ENCODE data around the gene C1QC. TPM values are rescaled to one million over a fixed set of nuclear protein-coding genes. Genes with fewer than 3 reads are reported as not detected.

The C1QC gene
- total RNA-seq, 1 experiment from 2014 or later: not detected

DNA sequence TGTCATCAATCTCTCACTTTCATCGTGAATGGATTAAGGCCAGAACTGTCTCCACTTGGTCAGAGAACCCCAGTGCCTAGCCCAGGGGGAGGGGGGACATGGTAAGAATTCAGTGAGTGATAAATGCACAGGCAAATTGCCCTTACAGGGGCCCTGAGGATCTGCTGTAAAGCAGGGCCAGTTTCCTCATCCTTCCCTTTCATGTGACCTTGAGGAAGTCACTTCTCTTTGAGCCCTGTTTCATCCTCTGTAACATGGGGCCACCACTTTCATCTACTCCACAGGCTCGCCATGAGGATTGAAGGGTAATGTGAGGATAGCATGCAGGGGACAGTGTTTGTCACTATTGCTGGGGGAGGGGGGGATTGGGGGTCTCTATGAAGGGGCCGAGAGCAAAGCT, 35.1 kb upstream of the C1QC start:
- Histone ChIP-seq H3K36me3 (ENCODE audit: insufficient read depth, low read length, poor library complexity, severe bottlenecking) (no peaks in the 10 kb centered on the region), H3K9me3 (ENCODE audit: low read depth, low read length, poor library complexity, severe bottlenecking) (no peaks in the 10 kb centered on the region), H3K27me3 (replicated peaks; ENCODE audit: insufficient read depth, low read depth, low read length, poor library complexity) (peaks cover 94% of the 10 kb centered on the region), H3K4me3 (ENCODE audit: low read depth, low read length, poor library complexity, severe bottlenecking) (no peak overlapping the region), H3K4me1 (ENCODE audit: insufficient read depth, low read length, poor library complexity, severe bottlenecking) (no peaks in the 10 kb centered on the region), H3K27ac (ENCODE audit: low read depth, low read length, poor library complexity, severe bottlenecking) (no peak overlapping the region)
- TF ChIP-seq, protein P1, sequence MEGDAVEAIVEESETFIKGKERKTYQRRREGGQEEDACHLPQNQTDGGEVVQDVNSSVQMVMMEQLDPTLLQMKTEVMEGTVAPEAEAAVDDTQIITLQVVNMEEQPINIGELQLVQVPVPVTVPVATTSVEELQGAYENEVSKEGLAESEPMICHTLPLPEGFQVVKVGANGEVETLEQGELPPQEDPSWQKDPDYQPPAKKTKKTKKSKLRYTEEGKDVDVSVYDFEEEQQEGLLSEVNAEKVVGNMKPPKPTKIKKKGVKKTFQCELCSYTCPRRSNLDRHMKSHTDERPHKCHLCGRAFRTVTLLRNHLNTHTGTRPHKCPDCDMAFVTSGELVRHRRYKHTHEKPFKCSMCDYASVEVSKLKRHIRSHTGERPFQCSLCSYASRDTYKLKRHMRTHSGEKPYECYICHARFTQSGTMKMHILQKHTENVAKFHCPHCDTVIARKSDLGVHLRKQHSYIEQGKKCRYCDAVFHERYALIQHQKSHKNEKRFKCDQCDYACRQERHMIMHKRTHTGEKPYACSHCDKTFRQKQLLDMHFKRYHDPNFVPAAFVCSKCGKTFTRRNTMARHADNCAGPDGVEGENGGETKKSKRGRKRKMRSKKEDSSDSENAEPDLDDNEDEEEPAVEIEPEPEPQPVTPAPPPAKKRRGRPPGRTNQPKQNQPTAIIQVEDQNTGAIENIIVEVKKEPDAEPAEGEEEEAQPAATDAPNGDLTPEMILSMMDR (conservative IDR thresholded peaks at IDR 0.05; ENCODE audit: low read depth, low read length): no peak
- TF ChIP-seq EZH2 (IDR thresholded peaks at IDR 0.05; ENCODE audit: borderline replicate concordance, low read depth, low read length, poor library complexity, severe bottlenecking): no peak
- ChIA-PET POLR2A (ENCODE audit: low non-redundant PET) (no interaction called here), CTCF (no interaction called here)
- no TSS peak for BruUV-seq (replicated peaks)
- DNase-seq (ENCODE audit: low spot score): no peak
- intact Hi-C loops (cut with micrococcal nuclease; ENCODE audit: unreplicated experiment): no loop called here

DNA sequence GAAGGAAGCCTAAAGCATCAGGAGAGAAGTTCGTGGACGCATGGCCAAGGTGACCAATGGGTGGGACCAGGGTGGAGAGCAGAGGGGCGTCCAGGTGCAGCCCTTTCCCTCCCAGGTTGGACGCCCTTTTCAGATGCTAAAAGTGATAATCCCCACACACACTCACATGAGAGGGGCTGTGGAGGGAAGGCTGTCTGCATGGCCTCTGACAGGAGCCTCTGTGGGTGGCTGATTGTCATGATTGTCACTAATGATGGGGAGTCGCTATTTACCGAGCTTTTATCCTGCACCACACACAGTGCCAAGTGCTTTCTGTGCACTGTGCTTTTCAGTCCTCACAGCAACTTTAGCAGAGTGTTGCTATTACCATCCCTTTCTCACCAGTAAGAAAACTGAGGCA, 34.1 kb upstream of the C1QC start:
- DNase-seq (ENCODE audit: low spot score): no peak
- no peak overlapping the region for H3K27ac ChIP-seq (ENCODE audit: low read depth, low read length, poor library complexity, severe bottlenecking)
- no TSS peak for BruUV-seq (replicated peaks)
- H3K4me1 ChIP-seq (ENCODE audit: insufficient read depth, low read length, poor library complexity, severe bottlenecking): no peaks in the 10 kb centered on the region
- intact Hi-C loops (cut with micrococcal nuclease; ENCODE audit: unreplicated experiment): no loop called here
- H3K4me3 ChIP-seq (ENCODE audit: low read depth, low read length, poor library complexity, severe bottlenecking): no peak overlapping the region
- POLR2A ChIA-PET (ENCODE audit: low non-redundant PET): no interaction called here
- CTCF ChIA-PET: no interaction called here
- no peaks in the 10 kb centered on the region for H3K36me3 ChIP-seq (ENCODE audit: insufficient read depth, low read length, poor library complexity, severe bottlenecking)
- H3K27me3 ChIP-seq (replicated peaks; ENCODE audit: insufficient read depth, low read depth, low read length, poor library complexity): peaks cover 90% of the 10 kb centered on the region
- no peaks in the 10 kb centered on the region for H3K9me3 ChIP-seq (ENCODE audit: low read depth, low read length, poor library complexity, severe bottlenecking)
- TF ChIP-seq EZH2 (IDR thresholded peaks at IDR 0.05; ENCODE audit: borderline replicate concordance, low read depth, low read length, poor library complexity, severe bottlenecking): no peak
- TF ChIP-seq, protein P1 (conservative IDR thresholded peaks at IDR 0.05; ENCODE audit: low read depth, low read length): no peak

DNA sequence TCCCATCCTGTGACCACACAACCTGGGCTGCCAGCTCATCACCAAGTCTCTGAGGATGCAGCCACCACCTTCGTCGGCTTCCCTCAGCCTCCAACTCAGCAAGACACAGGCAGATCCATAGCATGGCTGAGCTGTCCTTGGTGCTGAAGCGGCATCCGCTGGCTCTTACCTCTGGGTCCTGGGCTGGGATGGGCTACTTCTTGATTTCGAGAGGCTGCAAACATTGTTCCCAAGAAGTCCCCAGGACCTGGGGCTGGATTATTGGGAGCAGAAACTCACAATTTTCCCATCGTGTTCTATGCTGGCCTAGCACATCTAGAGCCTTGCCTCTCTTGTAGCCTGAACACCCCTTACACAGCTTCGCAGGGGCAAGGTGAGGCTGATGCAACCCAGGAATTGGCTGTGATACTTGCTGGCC, 31.9 kb upstream of the C1QC start:
- no peak overlapping the region for H3K27ac ChIP-seq (ENCODE audit: low read depth, low read length, poor library complexity, severe bottlenecking)
- ChIA-PET CTCF (no interaction called here), POLR2A (ENCODE audit: low non-redundant PET) (no interaction called here)
- H3K36me3 ChIP-seq (ENCODE audit: insufficient read depth, low read length, poor library complexity, severe bottlenecking): no peaks in the 10 kb centered on the region
- BruUV-seq (replicated peaks): no TSS peak
- TF ChIP-seq EZH2 (IDR thresholded peaks at IDR 0.05; ENCODE audit: borderline replicate concordance, low read depth, low read length, poor library complexity, severe bottlenecking): no peak
- TF ChIP-seq, protein P1 (conservative IDR thresholded peaks at IDR 0.05; ENCODE audit: low read depth, low read length): no peak
- intact Hi-C loops (cut with micrococcal nuclease; ENCODE audit: unreplicated experiment): no loop called here
- no peak overlapping the region for H3K4me3 ChIP-seq (ENCODE audit: low read depth, low read length, poor library complexity, severe bottlenecking)
- H3K9me3 ChIP-seq (ENCODE audit: low read depth, low read length, poor library complexity, severe bottlenecking): no peaks in the 10 kb centered on the region
- H3K27me3 ChIP-seq (replicated peaks; ENCODE audit: insufficient read depth, low read depth, low read length, poor library complexity): peaks cover 87% of the 10 kb centered on the region
- no peaks in the 10 kb centered on the region for H3K4me1 ChIP-seq (ENCODE audit: insufficient read depth, low read length, poor library complexity, severe bottlenecking)
- DNase-seq (ENCODE audit: low spot score): peak; percentile 65

All from A673 (cell line).